GM12878 (cell line): ENCODE data around the gene F2RL3. TPM values are rescaled to one million over a fixed set of nuclear protein-coding genes. Genes with fewer than 3 reads are reported as not detected.

Experiments
- ATAC-seq: fragments of 200-7000 bp; cut with Tn5 transposase; 3 replicates; pipeline ENCODE4 v1.9.1; 2020; ENCODE audit warnings: mild to moderate bottlenecking, moderate library complexity
- BruUV-seq: library from RNA; stranded (reverse); fragments of 400-500 nt; replicated peaks from 2 replicates; lab custom pipeline; 2021; lab: Mats Ljungman, UMichigan
- CTCF ChIA-PET: fragments of 300-600 bp; sonication (Branson Sonifier 250); formaldehyde crosslinking; extraction: SDS; loops from one replicate; lab custom pipeline; 2021; ENCODE audit warnings: inconsistent platforms; lab: Yijun Ruan, JAX
- POLR2A ChIA-PET: fragments of 350-600 bp; formaldehyde crosslinking; extraction: SDS; loops from one replicate; lab custom pipeline; 2021; ENCODE audit warnings: inconsistent platforms; lab: Charles Lee
- RAD21 ChIA-PET: fragments of 300-600 bp; sonication (Branson Sonifier 250); formaldehyde crosslinking; loops from one replicate; lab custom pipeline; 2023; ENCODE audit warnings: antibody characterized with exemption; ENCODE audit not compliant: unreplicated experiment; lab: Charles Lee
- SMC1A ChIA-PET: fragments of 300-600 bp; sonication (Branson Sonifier 250); formaldehyde crosslinking; loops from one replicate; lab custom pipeline; 2023; ENCODE audit not compliant: unreplicated experiment, uncharacterized antibody; lab: Charles Lee
- DNase-seq: peaks from one replicate; pipeline ENCODE4 v3.0.0-alpha.2; 2011; ENCODE audit warnings: low read depth, low spot score
- FAIRE-seq: peaks from 3 replicates; lab custom pipeline; 2011; peaks lifted over from hg19 to GRCh38; lab: Jason Lieb, UNC
- H2AFZ ChIP-seq: 2 replicates; pipeline ENCODE4 v1.6.0; 2011; ENCODE audit warnings: low read depth, low read length, control low read depth; ENCODE audit not compliant: control insufficient read depth
- H3K27ac ChIP-seq: 2 replicates; pipeline ENCODE4 v1.5.1; 2011; ENCODE audit warnings: control low read depth; ENCODE audit not compliant: control insufficient read depth, insufficient read depth
- H3K27me3 ChIP-seq, 2 experiments: replicated peaks in 1 of 2; 2 replicates each; pipeline versions ENCODE4 v1.6.0 to v1.6.1; 2011; ENCODE audit warnings: low read length in 1 of 2; ENCODE audit not compliant: control insufficient read depth in 2 of 2, insufficient read depth in 2 of 2
- H3K36me3 ChIP-seq, 2 experiments: 2 replicates each; pipeline ENCODE4 v1.5.1; 2011; ENCODE audit warnings: low read length in 1 of 2; ENCODE audit not compliant: control insufficient read depth in 2 of 2, insufficient read depth in 2 of 2
- H3K4me1 ChIP-seq: 2 replicates; pipeline ENCODE4 v1.6.1; 2011; ENCODE audit warnings: mild to moderate bottlenecking, low read length, moderate library complexity, mixed read lengths; ENCODE audit not compliant: control insufficient read depth, insufficient read depth
- H3K4me2 ChIP-seq: 2 replicates; pipeline ENCODE4 v1.6.0; 2011; ENCODE audit warnings: control low read depth; ENCODE audit not compliant: control insufficient read depth, insufficient read depth
- H3K4me3 ChIP-seq: fragments of 200-600 bp; sonication (generic); 2 replicates; pipeline ENCODE4 v1.5.1; 2016
- H3K79me2 ChIP-seq: 2 replicates; pipeline ENCODE4 v1.6.0; 2011; ENCODE audit warnings: low read length; ENCODE audit not compliant: control insufficient read depth, insufficient read depth
- H3K9ac ChIP-seq: 2 replicates; pipeline ENCODE4 v1.8.0; 2011; ENCODE audit warnings: low read length, control low read depth, mixed read lengths; ENCODE audit not compliant: control insufficient read depth, insufficient read depth
- H3K9me3 ChIP-seq: replicated peaks from 3 replicates; pipeline ENCODE4 v1.5.1; 2011; ENCODE audit warnings: mild to moderate bottlenecking, low read length; ENCODE audit not compliant: control insufficient read depth, insufficient read depth
- H4K20me1 ChIP-seq: 2 replicates; pipeline ENCODE4 v1.6.0; 2011; ENCODE audit not compliant: control insufficient read depth, insufficient read depth
- MLLT1 ChIP-seq: fragments of 450-650 bp; IDR thresholded peaks from 2 replicates; pipeline ENCODE4 v1.6.1; 2016; ENCODE audit warnings: mild to moderate bottlenecking
- NR2F1 ChIP-seq: fragments of 450-650 bp; conservative IDR thresholded peaks from 2 replicates; pipeline ENCODE4 v1.6.1; 2017; ENCODE audit warnings: mild to moderate bottlenecking
- SRF ChIP-seq, 2 experiments: IDR thresholded peaks; 2 replicates each; pipeline ENCODE4 v1.6.1; 2011; ENCODE audit warnings: low read depth in 2 of 2, low read length in 2 of 2, mild to moderate bottlenecking in 1 of 2, moderate library complexity in 1 of 2
- YY1 ChIP-seq: IDR thresholded peaks from 2 replicates; pipeline ENCODE4 v1.6.1; 2011; ENCODE audit warnings: low read depth, mild to moderate bottlenecking, low read length
- ZBTB11 ChIP-seq: fragments of 450-650 bp; formaldehyde crosslinking; IDR thresholded peaks from 2 replicates; pipeline ENCODE4 v1.5.0; 2022; ENCODE audit warnings: mild to moderate bottlenecking, missing genetic modification characterization
- WGBS: methylation state at CpG from one replicate; pipeline ENCODE4 v1.1.6; 2016; ENCODE audit warnings: low lambda C conversion rate; ENCODE audit not compliant: insufficient replicate concordance, insufficient coverage; ENCODE audit errors: missing lambda C conversion rate; 5-methylcytosine and 5-hydroxymethylcytosine counted together
- in situ Hi-C: fragments of 300-500 bp; cut with MboI; formaldehyde crosslinking; loops from 9 replicates; pipeline ENCODE4 v1.14.3; 2018; ENCODE audit warnings: mixed read lengths
- intact Hi-C: fragments of 100-400 bp; cut with micrococcal nuclease; formaldehyde crosslinking; loops from one replicate; pipeline ENCODE4 v1.14.2; 2022; ENCODE audit not compliant: unreplicated experiment
- polyA plus RNA-seq, 11 experiments: library from polyadenylated mRNA; depleted of rRNA in 4 of 11; unstranded in 6 of 11; stranded (reverse) in 5 of 11; fragments of >200 nt; fragmentation: Nextera tagmentation in 4 of 11; fragmentation: Illumina TruSeq in 1 of 11; extraction: Ambion mirVana in 4 of 11; extraction: Trizol in 1 of 11; gene quantifications; 1 replicate in 1 of 11; 2 replicates in 10 of 11; pipeline versions ENCODE4 v1.2.1 to v1.2.3, GENCODE V29; 2011 to 2016; ENCODE audit warnings: inconsistent platforms in 2 of 11, missing spikeins in 2 of 11, low read depth in 1 of 11
- total RNA-seq, 4 experiments: library from RNA; depleted of rRNA in 3 of 4; stranded (reverse); fragments of >200 nt in 3 of 4; fragmentation: Illumina TruSeq in 1 of 4; extraction: Trizol in 1 of 4; gene quantifications; 2 replicates each; pipeline versions ENCODE4 v1.2.1 to v1.2.3, GENCODE V29; 2013 to 2021

Gene F2RL3
- total and polyA plus RNA-seq, 10 of the 15 experiments (the other 5 are each of a cell fraction or from before 2014, with no cell fraction given): 0.01 to 1.2 (median 0.29) TPM

- no peak overlapping the region for H3K4me3 ChIP-seq
- in situ Hi-C loops: loop anchor here (5.0 kb wide), 1 partner anchor 132 kb away; no protein-coding TSS in a partner anchor
- H3K9ac ChIP-seq: no peak overlapping the region
- no peaks in the 10 kb centered on the region for H3K79me2 ChIP-seq
- H4K20me1 ChIP-seq: no peaks in the 10 kb centered on the region
- SMC1A ChIA-PET: no interaction called here
- peaks cover 5% of the 10 kb centered on the region for H3K4me1 ChIP-seq
- ATAC-seq (no peak), FAIRE-seq (no peak), DNase-seq (no peak)
- H3K9me3 ChIP-seq: no peaks in the 10 kb centered on the region
- H3K27me3 ChIP-seq: no peaks in the 10 kb centered on the region
- intact Hi-C loops: no loop called here
- POLR2A ChIA-PET: no interaction called here
- RAD21 ChIA-PET: interaction anchor here (0.6 kb wide), 1 partner anchor 424 kb away, joined by 4 read pairs; no protein-coding TSS in a partner anchor
- H3K36me3 ChIP-seq: no peaks in the 10 kb centered on the region
- CTCF ChIA-PET: no interaction called here
- H3K27ac ChIP-seq: no peak overlapping the region
- H2AFZ ChIP-seq: no peak overlapping the region
- TF ChIP-seq YY1: 0 out of 2 replicates have a peak, but pooled peaks have one; percentile 30
- TF ChIP-seq SRF (IDR thresholded peaks at IDR 0.05; ENCODE audit: low read depth in 2 of 2, low read length in 2 of 2): peak in 1 of 2 experiments; percentile 67; a peak in 1 of 4 replicates
- TF ChIP-seq ZBTB11 (CRISPR knock-in tag): no peak
- peak; percentile 86 for TF ChIP-seq MLLT1
- no peak for TF ChIP-seq NR2F1
- no peak overlapping the region for H3K4me2 ChIP-seq
- 15% methylated on average over 5 of the region's 5 CpGs for WGBS
- no TSS peak for BruUV-seq
Observed at GRCh38 chr19:16904599-16904998, 15.8 kb downstream of the F2RL3 start.
